GM18907 (cell line): ENCODE results near the gene GALC.

ENCODE experiments used
- ATAC-seq: cut with Tn5 transposase; IDR thresholded peaks from one replicate; pipeline ENCODE4 v1.9.1; 2021; ENCODE audit warnings: mild to moderate bottlenecking, moderate library complexity; ENCODE audit not compliant: unreplicated experiment

GALC gene

GRCh38 chr14:87888136-87888999 is 104.6 kb downstream of the GALC start:
- ATAC-seq = no peak

- ATAC-seq = no peak
Measured at GRCh38 chr14:87883750-87884149, 109.2 kb downstream of the GALC start.
